Stomach smooth muscle (tissue), 2 donors: ENCODE results near the gene SLCO2A1.

Source experiments
- H3K27ac ChIP-seq: one replicate; pipeline ENCODE4 v1.7.0; 2013; ENCODE audit warnings: mild to moderate bottlenecking, low read length, inconsistent platforms
- H3K27me3 ChIP-seq, 2 donors: one replicate each; pipeline ENCODE4 v1.7.0; 2013; ENCODE audit warnings: low read length in 2 of 2; ENCODE audit not compliant: insufficient read depth in 2 of 2, control insufficient read depth in 1 of 2
- H3K36me3 ChIP-seq, 2 donors: one replicate each; pipeline ENCODE4 v1.7.0; 2013; ENCODE audit warnings: low read length in 2 of 2; ENCODE audit not compliant: control insufficient read depth in 2 of 2, insufficient read depth in 2 of 2
- H3K4me1 ChIP-seq: one replicate; pipeline ENCODE4 v1.7.0; 2013; ENCODE audit warnings: low read length; ENCODE audit not compliant: control insufficient read depth, insufficient read depth
- H3K4me3 ChIP-seq, 2 donors: one replicate each; pipeline ENCODE4 v1.7.0; 2013; ENCODE audit warnings: low read length in 2 of 2
- H3K9ac ChIP-seq, 2 donors: one replicate each; pipeline ENCODE4 v1.7.0; 2013; ENCODE audit warnings: low read length in 2 of 2, mild to moderate bottlenecking in 1 of 2
- H3K9me3 ChIP-seq, 2 donors: one replicate each; pipeline ENCODE4 v1.7.0; 2013; ENCODE audit warnings: low read length in 2 of 2; ENCODE audit not compliant: control insufficient read depth in 2 of 2
- donor health status: healthy.
- donor health status: Pancreatic carcinoma.

The SLCO2A1 gene

DNA sequence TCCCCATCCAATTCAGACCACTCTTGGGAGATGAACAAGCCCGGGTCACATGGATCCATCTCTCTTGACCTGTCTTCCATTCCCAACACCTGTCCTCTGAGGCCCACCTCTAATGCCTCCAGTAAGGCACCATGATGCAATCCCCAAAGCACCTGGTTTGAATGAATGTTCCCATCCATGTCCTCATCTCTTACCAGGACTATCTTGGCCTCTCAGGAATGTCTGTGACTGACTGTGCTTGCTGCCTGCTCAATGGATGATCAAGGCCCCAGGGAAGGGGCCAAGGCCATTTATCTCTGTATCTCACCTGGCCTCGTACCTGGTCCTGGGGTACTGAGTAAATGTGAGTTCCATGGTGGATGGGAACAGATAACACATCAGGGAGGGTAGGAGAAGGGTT is 49.7 kb downstream of the SLCO2A1 start:
- H3K27ac ChIP-seq = no peak overlapping the region

DNA sequence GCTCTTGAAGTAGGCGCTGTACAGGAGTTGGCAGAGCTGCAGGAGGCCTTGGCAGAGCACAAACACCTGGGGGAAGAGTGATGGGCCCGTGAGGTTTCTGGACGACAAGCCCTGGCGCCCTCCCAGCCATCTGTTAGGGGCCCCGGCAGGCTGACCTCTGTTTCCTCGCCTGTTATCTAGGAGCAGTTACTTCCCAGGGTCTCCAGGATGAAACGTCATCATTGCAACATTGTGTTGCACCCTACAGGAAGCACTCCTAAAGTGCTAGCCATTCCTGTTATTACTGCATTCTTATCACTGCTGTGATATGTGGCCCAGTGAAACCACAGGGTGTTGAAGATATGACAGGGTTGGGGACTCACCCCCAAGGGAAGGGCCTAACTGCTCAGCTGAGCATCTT is 50.2 kb downstream of the SLCO2A1 start:
- H3K4me3 ChIP-seq = no peak overlapping the region
- no peak overlapping the region for H3K9ac ChIP-seq
- H3K27ac ChIP-seq = no peak overlapping the region
- no peaks in the 10 kb centered on the region for H3K9me3 ChIP-seq
- peaks cover 4% of the 10 kb centered on the region for H3K4me1 ChIP-seq
- no peaks in the 10 kb centered on the region for H3K27me3 ChIP-seq
- H3K36me3 ChIP-seq = no peaks in the 10 kb centered on the region

More for the DNA sequence above, 49.7 kb downstream of the SLCO2A1 start:
- Histone ChIP-seq H3K4me3 (no peak overlapping the region), H3K4me1 (peaks cover 4% of the 10 kb centered on the region), H3K36me3 (no peaks in the 10 kb centered on the region), H3K9ac (no peak overlapping the region), H3K27me3 (no peaks in the 10 kb centered on the region), H3K9me3 (no peaks in the 10 kb centered on the region)

DNA sequence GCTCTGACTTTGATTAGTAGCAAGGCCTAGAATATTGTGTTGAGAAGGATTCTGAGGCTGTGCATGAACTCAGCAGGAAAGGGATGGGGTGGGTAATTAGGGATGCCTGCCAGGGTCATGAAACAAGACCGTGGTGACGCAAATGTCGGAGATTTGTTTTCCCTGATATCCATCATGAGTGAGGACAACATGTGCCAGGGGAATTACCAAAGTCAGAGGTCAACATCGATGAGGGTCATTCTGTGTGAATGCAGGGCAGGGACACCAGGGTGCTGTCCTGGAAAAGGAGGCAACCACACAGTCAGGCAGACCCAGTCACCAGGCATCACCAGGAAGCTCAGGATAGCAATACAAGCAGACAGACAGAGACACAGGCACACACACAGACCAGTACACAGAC is 52.2 kb downstream of the SLCO2A1 start:
- Histone ChIP-seq H3K9me3 (no peaks in the 10 kb centered on the region), H3K36me3 (no peaks in the 10 kb centered on the region), H3K4me1 (peaks cover 4% of the 10 kb centered on the region), H3K9ac (no peak overlapping the region), H3K27me3 (no peaks in the 10 kb centered on the region), H3K4me3 (no peak overlapping the region), H3K27ac (no peak overlapping the region)

DNA sequence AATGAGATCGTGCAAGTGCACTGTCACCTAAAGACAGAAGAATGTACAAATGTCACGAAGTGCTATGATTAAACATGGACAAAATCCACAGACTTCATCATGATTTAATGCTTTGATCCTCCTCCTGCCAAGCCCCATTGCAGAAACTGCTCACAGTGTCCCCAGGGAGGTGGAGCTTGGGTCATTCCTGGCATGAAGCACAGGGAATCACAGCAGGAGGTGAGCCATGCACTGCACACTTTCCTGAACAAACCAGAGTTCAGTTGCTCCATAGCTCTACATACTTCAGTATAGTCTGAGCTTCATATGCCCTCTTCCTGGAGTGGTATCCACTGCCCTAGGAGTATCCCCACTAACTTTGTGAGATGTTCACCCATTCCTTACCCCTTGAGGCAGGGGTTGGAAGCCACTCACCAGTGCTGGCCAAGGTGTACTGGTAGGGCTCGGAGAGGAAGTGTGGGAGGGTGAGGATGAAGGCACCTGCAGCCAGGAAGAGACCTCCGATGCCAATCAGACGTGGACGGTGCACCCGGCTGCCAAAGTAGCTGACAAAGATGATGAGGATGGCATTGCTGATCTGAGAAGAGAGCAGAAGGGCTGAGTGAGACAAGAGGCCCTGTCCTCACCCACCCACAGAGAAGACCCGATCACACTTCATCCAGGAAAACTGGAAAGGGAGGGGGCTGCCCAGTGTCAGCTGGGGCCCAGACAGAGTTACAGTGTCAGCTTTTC is 56.3 kb downstream of the SLCO2A1 start:
- Histone ChIP-seq H3K9me3 (no peaks in the 10 kb centered on the region), H3K36me3 (no peaks in the 10 kb centered on the region), H3K27ac (no peak overlapping the region), H3K4me3 (no peak overlapping the region), H3K4me1 (peaks cover 4% of the 10 kb centered on the region), H3K9ac (no peak overlapping the region), H3K27me3 (no peaks in the 10 kb centered on the region)

DNA sequence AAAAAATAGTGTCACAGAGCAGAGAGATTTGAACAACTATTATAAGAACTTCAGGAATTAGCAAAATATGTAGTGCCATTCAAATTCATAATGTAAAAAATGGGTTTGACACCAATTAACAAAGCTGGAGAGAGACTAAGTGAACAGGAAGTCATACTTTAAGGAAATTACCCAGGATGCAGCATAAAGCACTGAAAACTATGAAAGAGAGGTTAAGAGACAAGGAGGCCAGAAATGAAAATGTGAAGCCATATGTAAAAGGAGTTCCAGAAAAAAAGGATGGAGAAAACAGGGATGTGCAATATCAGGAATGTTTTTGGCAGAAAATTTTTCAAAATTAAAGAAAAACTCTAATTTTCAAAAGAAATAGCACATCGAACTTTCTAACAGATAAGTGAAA is 57.6 kb downstream of the SLCO2A1 start:
- Histone ChIP-seq H3K9ac (no peak overlapping the region), H3K27me3 (no peaks in the 10 kb centered on the region)

DNA sequence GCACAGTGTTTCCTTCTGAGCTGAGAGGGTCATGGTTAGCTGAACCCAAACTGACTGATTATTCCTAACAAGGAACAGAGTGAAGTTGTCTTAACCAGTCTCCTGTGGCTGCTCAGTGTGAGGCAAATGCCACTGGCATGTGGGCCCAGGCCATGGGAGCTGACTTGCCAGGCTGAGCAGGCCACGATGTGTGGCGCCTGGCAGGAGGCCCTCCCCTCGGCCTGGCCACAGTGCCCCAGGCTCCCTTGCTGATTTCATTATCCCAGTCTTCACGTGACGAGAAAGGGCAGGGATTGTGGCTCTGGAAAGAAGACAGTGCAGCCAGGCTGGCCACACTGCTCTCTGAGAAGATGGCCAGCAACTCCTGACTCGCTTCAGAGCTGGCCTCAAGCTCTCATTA is 58.8 kb downstream of the SLCO2A1 start:
- no peak overlapping the region for H3K27ac ChIP-seq

More for the DNA sequence above, 57.6 kb downstream of the SLCO2A1 start:
- no peaks in the 10 kb centered on the region for H3K9me3 ChIP-seq
- no peak overlapping the region for H3K27ac ChIP-seq
- no peaks in the 10 kb centered on the region for H3K36me3 ChIP-seq
- no peaks in the 10 kb centered on the region for H3K4me1 ChIP-seq
- H3K4me3 ChIP-seq = no peak overlapping the region

DNA sequence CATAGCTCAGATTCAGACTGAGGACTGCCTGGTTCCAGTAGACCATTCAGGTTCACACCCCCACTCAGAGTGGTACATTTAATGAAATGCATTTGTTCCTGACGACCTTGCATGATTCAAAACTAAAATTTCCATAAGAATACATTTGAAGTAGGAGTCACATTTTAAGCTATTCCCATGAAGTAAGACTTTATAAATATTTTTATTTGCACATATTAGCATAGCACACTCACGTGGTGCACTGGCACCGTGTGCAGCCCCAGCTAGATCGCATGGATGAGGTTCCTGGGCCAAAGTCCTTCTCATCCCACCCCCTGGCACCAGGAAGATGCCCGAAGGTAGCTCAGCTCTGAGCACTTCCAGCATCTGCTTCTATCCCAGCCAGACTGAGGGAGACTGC is 59.4 kb downstream of the SLCO2A1 start:
- no peak overlapping the region for H3K4me3 ChIP-seq
- H3K27ac ChIP-seq = no peak overlapping the region
- no peaks in the 10 kb centered on the region for H3K9me3 ChIP-seq
- H3K9ac ChIP-seq = no peak overlapping the region
- no peaks in the 10 kb centered on the region for H3K4me1 ChIP-seq
- no peaks in the 10 kb centered on the region for H3K27me3 ChIP-seq
- H3K36me3 ChIP-seq = no peaks in the 10 kb centered on the region

More for the DNA sequence above, 58.8 kb downstream of the SLCO2A1 start:
- Histone ChIP-seq H3K4me1 (no peaks in the 10 kb centered on the region), H3K9me3 (no peaks in the 10 kb centered on the region), H3K36me3 (no peaks in the 10 kb centered on the region), H3K4me3 (no peak overlapping the region), H3K9ac (no peak overlapping the region), H3K27me3 (no peaks in the 10 kb centered on the region)

DNA sequence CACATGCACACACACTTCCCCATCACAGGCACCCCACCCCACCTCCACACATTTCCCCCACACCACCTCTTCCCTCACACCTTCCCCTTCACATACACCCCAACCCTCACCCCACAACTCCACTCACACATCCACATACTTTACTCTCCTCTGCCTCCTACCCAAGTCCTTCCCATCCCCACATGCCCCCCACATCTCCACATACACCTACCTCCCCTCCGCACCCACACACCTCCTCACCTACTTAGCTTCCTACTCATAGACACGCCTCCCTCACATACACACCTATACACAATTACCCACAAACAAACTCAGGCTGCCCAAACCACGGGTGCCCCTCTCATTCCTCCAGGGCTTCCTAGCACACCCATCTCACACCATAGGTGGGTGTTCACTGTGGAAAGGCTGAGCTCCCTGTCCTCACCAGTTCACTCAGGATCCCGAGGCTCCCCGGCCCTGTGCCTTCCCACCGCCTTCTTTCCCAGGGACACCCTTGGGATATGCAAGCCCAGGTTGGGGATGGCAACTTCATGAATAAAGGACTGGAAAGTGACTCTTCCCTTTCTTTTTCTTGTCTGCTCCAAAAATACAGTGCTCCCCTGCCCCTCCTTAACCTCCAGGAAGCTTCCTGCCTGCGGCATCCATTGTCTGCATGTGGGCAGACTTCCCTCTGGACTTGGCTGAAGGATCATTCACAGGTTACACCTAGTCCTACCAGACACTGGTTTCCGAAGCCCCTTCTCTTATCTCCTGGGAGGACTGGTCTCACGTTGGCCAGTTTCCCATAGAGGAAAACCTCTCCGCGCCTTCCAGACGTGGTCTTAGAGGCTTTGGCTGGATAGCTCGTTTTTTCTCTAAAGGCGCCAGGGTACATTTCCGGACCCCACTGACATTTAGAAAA is 61.5 kb downstream of the SLCO2A1 start:
- Histone ChIP-seq H3K27me3 (no peaks in the 10 kb centered on the region), H3K4me3 (no peak overlapping the region), H3K4me1 (no peaks in the 10 kb centered on the region), H3K9ac (no peak overlapping the region), H3K36me3 (no peaks in the 10 kb centered on the region), H3K9me3 (no peaks in the 10 kb centered on the region), H3K27ac (no peak overlapping the region)

DNA sequence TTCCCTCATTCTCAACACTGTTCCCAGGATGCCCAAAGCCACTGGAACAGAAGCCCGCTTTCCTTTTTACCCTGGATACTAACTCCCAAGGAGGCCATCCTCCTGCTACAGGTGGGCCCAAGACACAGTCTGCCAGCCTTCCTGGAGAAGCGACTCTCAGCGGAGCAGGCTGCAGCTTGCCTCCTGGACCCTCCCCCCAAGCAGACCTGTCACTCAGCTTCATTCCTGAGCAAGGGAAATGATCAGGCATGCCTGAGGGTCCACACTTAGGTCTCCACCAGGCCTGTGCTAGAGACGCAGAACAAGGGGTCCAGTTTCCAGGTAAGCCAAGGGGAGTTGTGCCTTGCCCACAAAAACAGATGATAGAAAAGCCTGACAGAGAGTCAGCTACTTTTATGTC is 62.8 kb downstream of the SLCO2A1 start:
- H3K4me1 ChIP-seq = no peaks in the 10 kb centered on the region
- H3K27me3 ChIP-seq = no peaks in the 10 kb centered on the region
- H3K9ac ChIP-seq = no peak overlapping the region
- no peaks in the 10 kb centered on the region for H3K9me3 ChIP-seq
- no peak overlapping the region for H3K27ac ChIP-seq
- H3K36me3 ChIP-seq = no peaks in the 10 kb centered on the region
- H3K4me3 ChIP-seq = no peak overlapping the region

DNA sequence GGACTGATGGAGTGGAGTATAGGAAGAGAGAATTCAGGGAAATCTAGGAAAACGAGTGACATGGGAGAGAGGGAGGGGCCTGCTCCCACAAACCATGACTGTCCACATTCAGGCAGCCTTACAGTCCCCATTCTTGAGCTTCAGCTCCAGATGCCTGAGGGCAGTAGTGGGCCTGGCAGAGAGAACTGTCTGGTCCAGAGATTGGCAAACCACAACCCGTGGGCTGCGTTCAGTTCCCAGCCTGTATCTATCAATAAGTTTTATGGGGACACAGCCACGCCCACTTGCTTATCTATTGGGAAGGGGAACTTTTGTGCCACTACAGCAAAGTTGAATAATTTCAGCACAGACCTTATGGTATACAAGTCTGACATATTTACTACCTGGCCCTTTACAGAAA is 63.8 kb downstream of the SLCO2A1 start:
- no peak overlapping the region for H3K27ac ChIP-seq

More for the DNA sequence above, 63.8 kb downstream of the SLCO2A1 start:
- Histone ChIP-seq H3K27me3 (no peaks in the 10 kb centered on the region), H3K9me3 (no peaks in the 10 kb centered on the region), H3K4me3 (no peak overlapping the region), H3K36me3 (no peaks in the 10 kb centered on the region), H3K9ac (no peak overlapping the region), H3K4me1 (no peaks in the 10 kb centered on the region)
